Endothelial cell (in vitro differentiated cells): ENCODE data around the gene TIGD7. TPM values are rescaled to one million over a fixed set of nuclear protein-coding genes. Genes with fewer than 3 reads are reported as not detected.

Experiments used
- DNase-seq: peaks from one replicate; pipeline ENCODE4 v3.0.0; 2021; ENCODE audit warnings: low spot score
- H3K27ac Mint-ChIP-seq: one replicate; pipeline ENCODE4 v1.8.0; 2021; ENCODE audit warnings: mixed read lengths, inconsistent platforms; ENCODE audit not compliant: unreplicated experiment
- H3K27me3 Mint-ChIP-seq: one replicate; pipeline ENCODE4 v1.8.0; 2021; ENCODE audit warnings: mild to moderate bottlenecking, moderate library complexity, mixed read lengths, inconsistent platforms; ENCODE audit not compliant: unreplicated experiment
- H3K36me3 Mint-ChIP-seq: one replicate; pipeline ENCODE4 v1.8.0; 2021; ENCODE audit warnings: mild to moderate bottlenecking, low read depth, mixed read lengths, inconsistent platforms; ENCODE audit not compliant: unreplicated experiment
- H3K4me1 Mint-ChIP-seq: one replicate; pipeline ENCODE4 v1.8.0; 2021; ENCODE audit warnings: mild to moderate bottlenecking, mixed read lengths, inconsistent platforms; ENCODE audit not compliant: unreplicated experiment
- H3K4me3 Mint-ChIP-seq: one replicate; pipeline ENCODE4 v1.8.0; 2021; ENCODE audit warnings: mild to moderate bottlenecking, mixed read lengths, inconsistent platforms; ENCODE audit not compliant: unreplicated experiment
- H3K9me3 Mint-ChIP-seq: one replicate; pipeline ENCODE4 v1.8.0; 2021; ENCODE audit warnings: mixed read lengths, inconsistent platforms; ENCODE audit not compliant: unreplicated experiment
- CTCF ChIP-seq: fragments of 200-600 bp; sonication (generic); IDR thresholded peaks from one replicate; pipeline ENCODE4 v1.5.0; 2021; ENCODE audit warnings: antibody characterized with exemption; ENCODE audit not compliant: unreplicated experiment
- total RNA-seq: library from RNA; stranded (reverse); fragmentation: NEBNext Ultra II Directional; extraction: Animal tissue kit (Norgen Biotek cat#: 25700); gene quantifications from one replicate; pipeline ENCODE4 v1.2.1, GENCODE V29; 2021; ENCODE audit not compliant: unreplicated experiment

Gene TIGD7
- total RNA-seq, 1 donor from 2014 or later, result 2.6 TPM

GRCh38 chr16:3317315-3317999 lies 12.2 kb upstream of the TIGD7 start:
- Mint-ChIP-seq H3K27ac (no peak overlapping the region), H3K4me1 (no peaks in the 10 kb centered on the region), H3K27me3 (peaks cover 11% of the 10 kb centered on the region), H3K36me3 (peaks cover 76% of the 10 kb centered on the region), H3K4me3 (peak overlapping the region; percentile 82), H3K9me3 (peaks cover 61% of the 10 kb centered on the region)
- DNase-seq, result no peak
- no peak for TF ChIP-seq CTCF

GRCh38 chr16:3311496-3311895 lies 6.3 kb upstream of the TIGD7 start:
- peaks cover 49% of the 10 kb centered on the region for H3K9me3 Mint-ChIP-seq
- H3K4me1 Mint-ChIP-seq, result no peaks in the 10 kb centered on the region
- H3K4me3 Mint-ChIP-seq, result peak overlapping the region; percentile 56
- no peak overlapping the region for H3K27ac Mint-ChIP-seq
- no peak for DNase-seq
- H3K36me3 Mint-ChIP-seq, result peaks cover 90% of the 10 kb centered on the region
- peaks cover 8% of the 10 kb centered on the region for H3K27me3 Mint-ChIP-seq
- TF ChIP-seq CTCF, result no peak

- peaks cover 14% of the 10 kb centered on the region for H3K9me3 Mint-ChIP-seq
- no peak for DNase-seq
- peaks cover 63% of the 10 kb centered on the region for H3K36me3 Mint-ChIP-seq
- H3K4me3 Mint-ChIP-seq, result peak overlapping the region; percentile 78
- no peak for TF ChIP-seq CTCF
- H3K4me1 Mint-ChIP-seq, result no peaks in the 10 kb centered on the region
- H3K27ac Mint-ChIP-seq, result no peak overlapping the region
- peaks cover 5% of the 10 kb centered on the region for H3K27me3 Mint-ChIP-seq
These were observed 848 bp upstream of the TIGD7 start for GRCh38 chr16:3306078-3306477.

- TF ChIP-seq CTCF, result no peak
- Mint-ChIP-seq H3K36me3 (peaks cover 63% of the 10 kb centered on the region), H3K4me3 (peak overlapping the region; percentile 90), H3K9me3 (peaks cover 14% of the 10 kb centered on the region), H3K4me1 (no peaks in the 10 kb centered on the region), H3K27me3 (peaks cover 3% of the 10 kb centered on the region), H3K27ac (peak overlapping the region; percentile 57)
- no peak for DNase-seq
These were observed 860 bp downstream of the TIGD7 start for GRCh38 chr16:3304370-3304769.

GRCh38 chr16:3295783-3296182 lies 9.4 kb downstream of the TIGD7 start:
- Mint-ChIP-seq H3K4me1 (no peaks in the 10 kb centered on the region), H3K27me3 (peaks cover 15% of the 10 kb centered on the region), H3K9me3 (peaks cover 31% of the 10 kb centered on the region), H3K36me3 (peaks cover 77% of the 10 kb centered on the region), H3K27ac (no peak overlapping the region), H3K4me3 (peak overlapping the region; percentile 57)
- DNase-seq, result no peak
- no peak for TF ChIP-seq CTCF
